OCI-LY7 (cell line): Measurements from ENCODE around the gene FAM227B.

Experiments
- EZH2phosphoT487 ChIP-seq: fragments of 200-600 bp; sonication (generic); IDR thresholded peaks from 2 replicates; pipeline ENCODE4 v1.6.1; 2018; ENCODE audit warnings: low read depth, borderline replicate concordance, mild to moderate bottlenecking, mixed run types, antibody characterized with exemption, low read length, moderate library complexity, mixed read lengths
- TF ChIP-seq, protein P1 (sequence below): fragments of 200-600 bp; sonication (generic); conservative IDR thresholded peaks from 2 replicates; pipeline ENCODE4 v1.5.1; 2014; ENCODE audit warnings: mild to moderate bottlenecking, antibody characterized with exemption, low read length, moderate library complexity, mixed read lengths

DNA sequence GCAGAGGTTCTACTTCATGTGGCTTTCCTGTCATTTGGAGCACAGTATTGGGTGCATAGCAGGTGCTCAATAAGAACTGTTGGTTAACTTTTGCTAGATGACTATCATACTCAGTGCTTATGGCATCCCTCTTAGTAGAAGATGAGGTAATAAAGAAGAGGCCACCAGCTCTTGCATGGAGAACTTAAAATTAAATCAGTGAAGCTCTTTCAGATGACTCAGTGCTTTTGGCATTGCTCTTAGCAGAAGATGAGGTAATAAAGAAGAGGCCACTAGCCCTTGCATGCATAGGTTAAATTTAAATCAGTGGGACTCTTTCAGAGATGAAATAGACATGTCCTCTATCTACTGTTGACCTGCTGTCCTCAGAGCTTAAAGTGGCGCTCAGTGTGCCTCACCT, 307.0 kb downstream of the FAM227B start:
- TF ChIP-seq, protein P1, sequence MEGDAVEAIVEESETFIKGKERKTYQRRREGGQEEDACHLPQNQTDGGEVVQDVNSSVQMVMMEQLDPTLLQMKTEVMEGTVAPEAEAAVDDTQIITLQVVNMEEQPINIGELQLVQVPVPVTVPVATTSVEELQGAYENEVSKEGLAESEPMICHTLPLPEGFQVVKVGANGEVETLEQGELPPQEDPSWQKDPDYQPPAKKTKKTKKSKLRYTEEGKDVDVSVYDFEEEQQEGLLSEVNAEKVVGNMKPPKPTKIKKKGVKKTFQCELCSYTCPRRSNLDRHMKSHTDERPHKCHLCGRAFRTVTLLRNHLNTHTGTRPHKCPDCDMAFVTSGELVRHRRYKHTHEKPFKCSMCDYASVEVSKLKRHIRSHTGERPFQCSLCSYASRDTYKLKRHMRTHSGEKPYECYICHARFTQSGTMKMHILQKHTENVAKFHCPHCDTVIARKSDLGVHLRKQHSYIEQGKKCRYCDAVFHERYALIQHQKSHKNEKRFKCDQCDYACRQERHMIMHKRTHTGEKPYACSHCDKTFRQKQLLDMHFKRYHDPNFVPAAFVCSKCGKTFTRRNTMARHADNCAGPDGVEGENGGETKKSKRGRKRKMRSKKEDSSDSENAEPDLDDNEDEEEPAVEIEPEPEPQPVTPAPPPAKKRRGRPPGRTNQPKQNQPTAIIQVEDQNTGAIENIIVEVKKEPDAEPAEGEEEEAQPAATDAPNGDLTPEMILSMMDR: no peak
- TF ChIP-seq EZH2phosphoT487: no peak
